ENCODE results near the gene SSTR3. TPM values are rescaled to one million over a fixed set of nuclear protein-coding genes. Genes with fewer than 3 reads are reported as not detected.

Gene SSTR3
- total RNA-seq, 1 experiment from 2014 or later: not detected

DNA sequence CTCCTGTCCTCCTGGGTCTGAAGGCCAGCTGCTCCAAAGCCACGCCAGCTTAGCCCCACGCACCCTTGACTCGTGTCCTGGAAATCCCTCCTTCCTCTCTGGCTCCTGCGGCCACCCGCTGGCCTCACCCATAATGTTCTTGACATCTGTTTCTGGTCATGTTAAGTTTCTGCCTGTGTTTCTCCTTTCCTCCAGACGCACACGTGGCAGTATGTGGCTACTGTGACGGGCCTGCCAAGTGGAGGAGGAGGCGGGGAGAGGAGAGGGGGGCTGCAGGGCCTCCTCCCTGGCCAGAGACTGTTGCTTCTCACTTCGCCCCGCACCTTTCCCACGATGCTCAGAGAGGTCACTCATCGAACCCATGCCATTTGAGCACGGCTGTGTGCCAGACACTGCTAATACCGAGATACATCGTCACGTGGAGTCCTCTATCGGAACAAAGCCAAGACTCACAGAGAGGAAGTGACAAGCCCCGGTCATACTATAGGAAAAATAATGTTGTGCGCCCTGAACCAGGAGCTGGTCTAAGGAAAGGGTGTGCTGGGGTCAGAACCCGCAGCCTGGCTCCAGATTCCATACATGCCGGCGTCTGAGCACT lies 35.7 kb downstream of the SSTR3 start:
- no peaks in the 10 kb centered on the region for H3K9me3 Mint-ChIP-seq (ENCODE audit: unreplicated experiment)
- intact Hi-C loops (cut with micrococcal nuclease): no loop called here
- CTCF ChIA-PET: interaction anchor here (0.7 to 4.2 kb wide), 6 partner anchors 9 to 305 kb away, joined by 3 to 23 read pairs (median 3); no protein-coding TSS in a partner anchor

DNA sequence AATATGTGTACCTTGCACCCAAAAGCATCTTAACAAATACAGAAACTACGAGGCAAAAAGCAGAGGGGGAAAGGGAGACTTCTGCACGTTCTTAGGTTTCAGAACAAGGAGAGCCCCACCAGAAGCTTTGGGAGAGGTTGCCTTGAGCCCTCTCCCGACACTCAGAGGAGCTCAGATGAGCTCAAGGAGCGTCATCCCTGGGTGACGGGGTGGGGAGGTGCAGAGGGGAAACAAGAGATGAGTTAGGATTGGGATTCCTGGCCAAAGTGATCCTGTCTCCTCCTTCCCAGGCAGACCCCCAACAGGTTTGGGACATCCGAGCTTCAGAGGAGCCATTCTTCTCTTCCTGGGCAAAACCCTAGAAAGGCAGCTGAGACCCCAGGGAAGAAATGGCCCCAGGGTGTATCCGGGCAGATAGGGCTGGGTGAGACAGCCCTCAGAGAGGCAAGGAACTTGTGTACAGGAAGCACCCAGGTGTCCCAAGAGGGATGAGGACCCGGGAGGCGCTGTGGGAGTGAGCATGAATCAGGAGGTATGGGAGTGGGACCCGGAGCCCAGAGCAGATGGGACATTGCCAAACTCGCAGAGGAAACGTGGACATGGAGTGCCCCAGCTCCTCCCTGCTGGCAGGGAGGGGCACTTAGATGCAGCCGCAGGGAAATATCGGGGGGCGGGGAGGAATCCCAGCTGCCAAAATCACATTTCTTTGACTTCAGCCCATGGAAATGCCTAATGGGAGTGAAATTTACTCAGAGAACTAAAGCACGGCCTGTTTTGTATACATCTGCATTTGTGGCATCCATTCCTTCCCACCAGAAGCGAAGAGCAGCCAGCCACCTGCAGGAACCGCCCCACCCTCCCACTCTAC lies 36.6 kb downstream of the SSTR3 start:
- ChIA-PET POLR2A (interaction anchor here (0.9 kb wide), 1 partner anchor 11 kb away, joined by 5 read pairs; no protein-coding TSS in a partner anchor), CTCF (interaction anchor here (0.7 to 4.2 kb wide), 4 partner anchors 8 to 94 kb away, joined by 3 to 23 read pairs (median 3); no protein-coding TSS in a partner anchor)
- no peaks in the 10 kb centered on the region for H3K36me3 Mint-ChIP-seq (ENCODE audit: insufficient read depth, unreplicated experiment)
- intact Hi-C loops (cut with micrococcal nuclease): no loop called here
- TF ChIP-seq, protein P1, sequence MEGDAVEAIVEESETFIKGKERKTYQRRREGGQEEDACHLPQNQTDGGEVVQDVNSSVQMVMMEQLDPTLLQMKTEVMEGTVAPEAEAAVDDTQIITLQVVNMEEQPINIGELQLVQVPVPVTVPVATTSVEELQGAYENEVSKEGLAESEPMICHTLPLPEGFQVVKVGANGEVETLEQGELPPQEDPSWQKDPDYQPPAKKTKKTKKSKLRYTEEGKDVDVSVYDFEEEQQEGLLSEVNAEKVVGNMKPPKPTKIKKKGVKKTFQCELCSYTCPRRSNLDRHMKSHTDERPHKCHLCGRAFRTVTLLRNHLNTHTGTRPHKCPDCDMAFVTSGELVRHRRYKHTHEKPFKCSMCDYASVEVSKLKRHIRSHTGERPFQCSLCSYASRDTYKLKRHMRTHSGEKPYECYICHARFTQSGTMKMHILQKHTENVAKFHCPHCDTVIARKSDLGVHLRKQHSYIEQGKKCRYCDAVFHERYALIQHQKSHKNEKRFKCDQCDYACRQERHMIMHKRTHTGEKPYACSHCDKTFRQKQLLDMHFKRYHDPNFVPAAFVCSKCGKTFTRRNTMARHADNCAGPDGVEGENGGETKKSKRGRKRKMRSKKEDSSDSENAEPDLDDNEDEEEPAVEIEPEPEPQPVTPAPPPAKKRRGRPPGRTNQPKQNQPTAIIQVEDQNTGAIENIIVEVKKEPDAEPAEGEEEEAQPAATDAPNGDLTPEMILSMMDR (IDR thresholded peaks at IDR 0.05; ENCODE audit: unreplicated experiment): no peak
- peak overlapping the region; percentile 80 for H3K27ac Mint-ChIP-seq (ENCODE audit: low read depth, unreplicated experiment)
- H3K4me1 Mint-ChIP-seq (ENCODE audit: insufficient read depth, unreplicated experiment): peaks cover 50% of the 10 kb centered on the region
- BruUV-seq (replicated peaks): no TSS peak
- H3K9me3 Mint-ChIP-seq (ENCODE audit: unreplicated experiment): no peaks in the 10 kb centered on the region
- peak; percentile 57 for DNase-seq (ENCODE audit: unreplicated experiment)
- peak overlapping the region; percentile 61 for H3K4me3 Mint-ChIP-seq (ENCODE audit: unreplicated experiment)
- H3K27me3 Mint-ChIP-seq (ENCODE audit: insufficient read depth, unreplicated experiment): peaks cover 11% of the 10 kb centered on the region

More for the DNA sequence above, 35.7 kb downstream of the SSTR3 start:
- BruUV-seq (replicated peaks): no TSS peak
- H3K27me3 Mint-ChIP-seq (ENCODE audit: insufficient read depth, unreplicated experiment): peaks cover 2% of the 10 kb centered on the region
- DNase-seq (ENCODE audit: unreplicated experiment): peak; percentile 71
- H3K4me1 Mint-ChIP-seq (ENCODE audit: insufficient read depth, unreplicated experiment): peaks cover 50% of the 10 kb centered on the region
- TF ChIP-seq, protein P1 (IDR thresholded peaks at IDR 0.05; ENCODE audit: unreplicated experiment): no peak
- POLR2A ChIA-PET: no interaction called here
- H3K4me3 Mint-ChIP-seq (ENCODE audit: unreplicated experiment): peak overlapping the region; percentile 61
- H3K36me3 Mint-ChIP-seq (ENCODE audit: insufficient read depth, unreplicated experiment): no peaks in the 10 kb centered on the region
- peak overlapping the region; percentile 80 for H3K27ac Mint-ChIP-seq (ENCODE audit: low read depth, unreplicated experiment)

DNA sequence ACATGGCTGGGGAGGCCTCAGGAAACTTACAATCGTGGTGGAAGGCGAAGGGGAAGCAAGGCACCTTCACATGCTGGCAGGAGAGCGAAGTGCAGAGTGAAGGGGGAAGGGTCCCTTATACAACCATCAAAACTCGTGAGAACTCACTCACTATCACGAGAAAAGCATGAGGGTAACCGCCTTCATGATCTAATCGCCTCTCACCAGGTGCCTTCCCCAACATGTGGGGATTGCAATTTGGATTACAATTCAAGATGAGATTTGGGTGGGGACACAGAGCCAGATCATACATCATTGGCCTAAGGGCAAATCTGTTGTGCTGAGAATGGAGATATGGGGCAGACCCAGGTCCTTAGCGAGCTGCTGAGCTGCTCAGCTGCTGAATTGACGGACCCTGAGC lies 37.3 kb downstream of the SSTR3 start:
- Mint-ChIP-seq H3K27me3 (ENCODE audit: insufficient read depth, unreplicated experiment) (peaks cover 15% of the 10 kb centered on the region), H3K9me3 (ENCODE audit: unreplicated experiment) (no peaks in the 10 kb centered on the region), H3K4me1 (ENCODE audit: insufficient read depth, unreplicated experiment) (peaks cover 48% of the 10 kb centered on the region), H3K36me3 (ENCODE audit: insufficient read depth, unreplicated experiment) (no peaks in the 10 kb centered on the region), H3K27ac (ENCODE audit: low read depth, unreplicated experiment) (no peak overlapping the region), H3K4me3 (ENCODE audit: unreplicated experiment) (no peak overlapping the region)
- BruUV-seq (replicated peaks): no TSS peak
- CTCF ChIA-PET: interaction anchor here (1.3 to 4.2 kb wide), 2 partner anchors 8 to 24 kb away, joined by 3 to 23 read pairs; no protein-coding TSS in a partner anchor
- TF ChIP-seq, protein P1 (IDR thresholded peaks at IDR 0.05; ENCODE audit: unreplicated experiment): no peak
- intact Hi-C loops (cut with micrococcal nuclease): no loop called here
- POLR2A ChIA-PET: interaction anchor here (0.9 kb wide), 1 partner anchor 12 kb away, joined by 5 read pairs; no protein-coding TSS in a partner anchor
- DNase-seq (ENCODE audit: unreplicated experiment): no peak

DNA sequence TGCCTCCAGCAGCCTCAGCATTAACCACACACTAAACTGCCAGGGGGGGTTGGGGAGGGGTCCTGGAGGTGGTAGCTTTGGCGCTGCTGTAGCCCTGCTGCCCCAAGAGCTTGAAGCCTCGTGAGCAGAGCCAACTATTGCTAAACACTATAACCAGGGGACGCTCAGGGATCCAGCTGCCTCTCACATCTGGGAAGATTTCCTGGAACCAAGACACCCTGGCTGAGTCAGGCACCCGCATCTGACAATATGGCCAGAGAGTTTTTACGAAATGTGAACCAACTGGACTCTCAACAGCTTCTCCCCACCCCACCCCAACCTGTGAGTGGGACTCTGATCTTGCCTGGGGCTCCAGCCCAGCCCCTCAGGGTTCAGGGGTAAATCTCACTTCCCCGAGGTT lies 38.6 kb downstream of the SSTR3 start:
- POLR2A ChIA-PET: interaction anchor here (1.3 to 1.4 kb wide), 2 partner anchors 24 to 26 kb away, joined by 4 to 5 read pairs; no protein-coding TSS in a partner anchor
- no peaks in the 10 kb centered on the region for H3K36me3 Mint-ChIP-seq (ENCODE audit: insufficient read depth, unreplicated experiment)
- H3K9me3 Mint-ChIP-seq (ENCODE audit: unreplicated experiment): no peaks in the 10 kb centered on the region
- H3K27me3 Mint-ChIP-seq (ENCODE audit: insufficient read depth, unreplicated experiment): peaks cover 23% of the 10 kb centered on the region
- TF ChIP-seq, protein P1 (IDR thresholded peaks at IDR 0.05; ENCODE audit: unreplicated experiment): no peak
- peak; percentile 51 for DNase-seq (ENCODE audit: unreplicated experiment)
- intact Hi-C loops (cut with micrococcal nuclease): no loop called here
- BruUV-seq (replicated peaks): no TSS peak
- no peak overlapping the region for H3K4me3 Mint-ChIP-seq (ENCODE audit: unreplicated experiment)
- H3K27ac Mint-ChIP-seq (ENCODE audit: low read depth, unreplicated experiment): no peak overlapping the region
- CTCF ChIA-PET: interaction anchor here (4.2 kb wide), 1 partner anchor 25 kb away, joined by 23 read pairs; no protein-coding TSS in a partner anchor
- H3K4me1 Mint-ChIP-seq (ENCODE audit: insufficient read depth, unreplicated experiment): peaks cover 39% of the 10 kb centered on the region

Measured in MCF 10A (cell line).